Calu3 (cell line): ENCODE measurements around the gene RANBP3. TPM values are rescaled to one million over a fixed set of nuclear protein-coding genes. Genes with fewer than 3 reads are reported as not detected.
"Not testable (repeated sequence)": the region's sequence is repeated elsewhere in the genome, so short reads cannot be mapped to it uniquely, and the experiment has no call there.

Source experiments
- BruUV-seq: library from RNA; stranded (reverse); fragments of 400-500 nt; replicated peaks from 2 replicates; lab custom pipeline; 2021; lab: Mats Ljungman, UMichigan
- CTCF ChIA-PET: fragments of 300-600 bp; sonication (Branson Sonifier 250); formaldehyde crosslinking; loops from one replicate; lab custom pipeline; 2022; ENCODE audit warnings: antibody characterized with exemption; lab: Charles Lee
- DNase-seq: peaks from one replicate; pipeline ENCODE4 v3.0.0; 2022
- H3K27ac Mint-ChIP-seq: one replicate; pipeline ENCODE4 v1.8.0; 2022; ENCODE audit warnings: mixed read lengths; ENCODE audit not compliant: unreplicated experiment
- H3K27me3 Mint-ChIP-seq: one replicate; pipeline ENCODE4 v1.8.0; 2022; ENCODE audit warnings: mixed read lengths; ENCODE audit not compliant: unreplicated experiment
- H3K36me3 Mint-ChIP-seq: one replicate; pipeline ENCODE4 v1.8.0; 2022; ENCODE audit warnings: mild to moderate bottlenecking, moderate library complexity, mixed read lengths; ENCODE audit not compliant: insufficient read depth, unreplicated experiment
- H3K4me1 Mint-ChIP-seq: one replicate; pipeline ENCODE4 v1.8.0; 2022; ENCODE audit warnings: mild to moderate bottlenecking, low read depth, mixed read lengths; ENCODE audit not compliant: unreplicated experiment
- H3K4me3 Mint-ChIP-seq: one replicate; pipeline ENCODE4 v1.8.0; 2022; ENCODE audit warnings: mild to moderate bottlenecking, low read depth, moderate library complexity, mixed read lengths; ENCODE audit not compliant: unreplicated experiment
- H3K9me3 Mint-ChIP-seq: one replicate; pipeline ENCODE4 v1.8.0; 2022; ENCODE audit warnings: low read depth, mixed read lengths; ENCODE audit not compliant: unreplicated experiment
- CTCF ChIP-seq: fragments of 200-600 bp; IDR thresholded peaks from one replicate; pipeline ENCODE4 v1.8.0; 2022; ENCODE audit warnings: antibody characterized with exemption; ENCODE audit not compliant: unreplicated experiment
- intact Hi-C: fragments of 100-400 bp; cut with micrococcal nuclease; formaldehyde crosslinking; loops from one replicate; pipeline ENCODE4 v1.10.0; 2022; ENCODE audit not compliant: unreplicated experiment
- total RNA-seq: library from RNA; stranded (reverse); gene quantifications from 2 replicates; pipeline ENCODE4 v1.2.3, GENCODE V29; 2022

RANBP3 gene
- total RNA-seq, 1 experiment from 2014 or later: 58.4 TPM

- Mint-ChIP-seq H3K27ac (no peak overlapping the region), H3K9me3 (no peaks in the 10 kb centered on the region), H3K4me3 (peak overlapping the region; percentile 28), H3K4me1 (no peaks in the 10 kb centered on the region), H3K27me3 (no peaks in the 10 kb centered on the region), H3K36me3 (peaks cover 6% of the 10 kb centered on the region)
- no TSS peak for BruUV-seq
- CTCF ChIA-PET: interaction anchor here (0.5 to 0.8 kb wide), 2 partner anchors 99 to 160 kb away, joined by 3 read pairs; no protein-coding TSS in a partner anchor
- peak; percentile 73 for DNase-seq
- TF ChIP-seq CTCF: peak; percentile 76
- intact Hi-C loops: loop anchor here (2.0 to 5.0 kb wide), 2 partner anchors 62 to 140 kb away; no protein-coding TSS in a partner anchor
Measured at GRCh38 chr19:5987077-5987818, 9.3 kb upstream of the RANBP3 start.

- not testable (repeated sequence) for DNase-seq, H3K4me3 Mint-ChIP-seq, H3K36me3 Mint-ChIP-seq, BruUV-seq, H3K9me3 Mint-ChIP-seq, H3K27me3 Mint-ChIP-seq, H3K4me1 Mint-ChIP-seq, H3K27ac Mint-ChIP-seq
- intact Hi-C loops: loop anchor here (2.0 to 5.0 kb wide), 2 partner anchors 63 to 141 kb away; no protein-coding TSS in a partner anchor
- CTCF ChIA-PET: interaction anchor here (0.6 to 2.1 kb wide), 2 partner anchors 18 to 106 kb away, joined by 5 to 7 read pairs; no protein-coding TSS in a partner anchor
Measured at GRCh38 chr19:5985837-5986236, 7.9 kb upstream of the RANBP3 start.

- intact Hi-C loops: loop anchor here (5.0 kb wide), 1 partner anchor 142 kb away; no protein-coding TSS in a partner anchor
- no peak for TF ChIP-seq CTCF
- DNase-seq: no peak
- BruUV-seq: no TSS peak
- no peaks in the 10 kb centered on the region for H3K9me3 Mint-ChIP-seq
- no peak overlapping the region for H3K27ac Mint-ChIP-seq
- no peak overlapping the region for H3K4me3 Mint-ChIP-seq
- H3K4me1 Mint-ChIP-seq: no peaks in the 10 kb centered on the region
- H3K36me3 Mint-ChIP-seq: peaks cover 6% of the 10 kb centered on the region
- CTCF ChIA-PET: interaction anchor here (0.6 to 2.1 kb wide), 3 partner anchors 17 to 181 kb away, joined by 4 to 7 read pairs (median 5); no protein-coding TSS in a partner anchor
- H3K27me3 Mint-ChIP-seq: no peaks in the 10 kb centered on the region
Measured at GRCh38 chr19:5985098-5985783, 7.3 kb upstream of the RANBP3 start.

GRCh38 chr19:5984600-5984999 is 6.7 kb upstream of the RANBP3 start:
- Mint-ChIP-seq H3K36me3 (peaks cover 8% of the 10 kb centered on the region), H3K4me3 (no peak overlapping the region), H3K9me3 (no peaks in the 10 kb centered on the region), H3K27me3 (no peaks in the 10 kb centered on the region), H3K4me1 (peaks cover 5% of the 10 kb centered on the region), H3K27ac (no peak overlapping the region)
- BruUV-seq: no TSS peak
- intact Hi-C loops: no loop called here
- DNase-seq: no peak
- CTCF ChIA-PET: interaction anchor here (1.4 to 2.1 kb wide), 2 partner anchors 16 to 181 kb away, joined by 4 to 7 read pairs; no protein-coding TSS in a partner anchor
- no peak for TF ChIP-seq CTCF
